Breast epithelium (tissue), 3 donors: ENCODE data around the gene SAFB.
"Not testable (repeated sequence)": the region's sequence is repeated elsewhere in the genome, so short reads cannot be mapped to it uniquely, and the experiment has no call there.

Experiments
- POLR2A ChIP-seq: fragments of 450-650 bp; IDR thresholded peaks from one replicate; pipeline ENCODE4 v1.6.1; 2016; ENCODE audit warnings: antibody characterized with exemption, mild to moderate bottlenecking, moderate library complexity
- TF ChIP-seq, protein P1 (sequence below), 3 donors: fragments of 450-650 bp; IDR thresholded peaks; one replicate each; pipeline ENCODE4 v1.5.1; 2016 to 2017; ENCODE audit warnings: antibody characterized with exemption in 3 of 3, mild to moderate bottlenecking in 3 of 3, moderate library complexity in 3 of 3

- TF ChIP-seq, protein P1, sequence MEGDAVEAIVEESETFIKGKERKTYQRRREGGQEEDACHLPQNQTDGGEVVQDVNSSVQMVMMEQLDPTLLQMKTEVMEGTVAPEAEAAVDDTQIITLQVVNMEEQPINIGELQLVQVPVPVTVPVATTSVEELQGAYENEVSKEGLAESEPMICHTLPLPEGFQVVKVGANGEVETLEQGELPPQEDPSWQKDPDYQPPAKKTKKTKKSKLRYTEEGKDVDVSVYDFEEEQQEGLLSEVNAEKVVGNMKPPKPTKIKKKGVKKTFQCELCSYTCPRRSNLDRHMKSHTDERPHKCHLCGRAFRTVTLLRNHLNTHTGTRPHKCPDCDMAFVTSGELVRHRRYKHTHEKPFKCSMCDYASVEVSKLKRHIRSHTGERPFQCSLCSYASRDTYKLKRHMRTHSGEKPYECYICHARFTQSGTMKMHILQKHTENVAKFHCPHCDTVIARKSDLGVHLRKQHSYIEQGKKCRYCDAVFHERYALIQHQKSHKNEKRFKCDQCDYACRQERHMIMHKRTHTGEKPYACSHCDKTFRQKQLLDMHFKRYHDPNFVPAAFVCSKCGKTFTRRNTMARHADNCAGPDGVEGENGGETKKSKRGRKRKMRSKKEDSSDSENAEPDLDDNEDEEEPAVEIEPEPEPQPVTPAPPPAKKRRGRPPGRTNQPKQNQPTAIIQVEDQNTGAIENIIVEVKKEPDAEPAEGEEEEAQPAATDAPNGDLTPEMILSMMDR (IDR thresholded peaks at IDR 0.05) = not testable (repeated sequence)
- not testable (repeated sequence) for TF ChIP-seq POLR2A
Measured at GRCh38 chr19:5688262-5688881, 65.5 kb downstream of the SAFB start.
